Caco-2 (cell line): ENCODE data around the gene PMEPA1. TPM values are rescaled to one million over a fixed set of nuclear protein-coding genes. Genes with fewer than 3 reads are reported as not detected.

Experiments
- BruUV-seq: library from RNA; stranded (reverse); fragments of 400-500 nt; replicated peaks from 2 replicates; lab custom pipeline; 2021; lab: Mats Ljungman, UMichigan
- CTCF ChIA-PET: fragments of 300-600 bp; sonication (Branson Sonifier 250); formaldehyde crosslinking; loops from one replicate; lab custom pipeline; 2022; ENCODE audit warnings: antibody characterized with exemption; lab: Charles Lee
- POLR2A ChIA-PET: fragments of 300-600 bp; sonication (Branson Sonifier 250); formaldehyde crosslinking; loops from one replicate; lab custom pipeline; 2022; ENCODE audit warnings: antibody characterized with exemption; lab: Charles Lee
- DNase-seq, 2 experiments: peaks; one replicate each; pipeline versions ENCODE4 v3.0.0 to v3.0.0-alpha.2; 2020 to 2022
- H3K27me3 ChIP-seq: replicated peaks from 2 replicates; pipeline ENCODE4 v1.6.0; 2011; ENCODE audit warnings: low read length; ENCODE audit not compliant: control insufficient read depth, insufficient read depth
- H3K36me3 ChIP-seq: 2 replicates; pipeline ENCODE4 v1.5.1; 2011; ENCODE audit warnings: low read length; ENCODE audit not compliant: control insufficient read depth, insufficient read depth
- H3K4me1 ChIP-seq: fragments of 250-450 bp; sonication (Bioruptor Pico); 2 replicates; pipeline ENCODE4 v1.5.1; 2020; ENCODE audit warnings: mild to moderate bottlenecking
- H3K4me3 ChIP-seq: 2 replicates; pipeline ENCODE4 v1.5.1; 2011; ENCODE audit warnings: low read depth, mild to moderate bottlenecking, control low read depth, low read length
- H3K9me3 ChIP-seq: fragments of 250-450 bp; sonication (Bioruptor Pico); 2 replicates; pipeline ENCODE4 v1.5.1; 2020; ENCODE audit warnings: mild to moderate bottlenecking, moderate library complexity
- H3K27ac Mint-ChIP-seq: one replicate; pipeline ENCODE4 v1.8.0; 2022; ENCODE audit warnings: mixed read lengths; ENCODE audit not compliant: unreplicated experiment
- H3K27me3 Mint-ChIP-seq: one replicate; pipeline ENCODE4 v1.8.0; 2022; ENCODE audit warnings: mixed read lengths; ENCODE audit not compliant: insufficient read depth, unreplicated experiment
- H3K36me3 Mint-ChIP-seq: one replicate; pipeline ENCODE4 v1.8.0; 2022; ENCODE audit warnings: mild to moderate bottlenecking, mixed read lengths; ENCODE audit not compliant: insufficient read depth, unreplicated experiment
- H3K4me1 Mint-ChIP-seq: one replicate; pipeline ENCODE4 v1.8.0; 2022; ENCODE audit warnings: low read depth, mixed read lengths; ENCODE audit not compliant: unreplicated experiment
- H3K4me3 Mint-ChIP-seq: one replicate; pipeline ENCODE4 v1.8.0; 2022; ENCODE audit warnings: mild to moderate bottlenecking, moderate library complexity, mixed read lengths; ENCODE audit not compliant: unreplicated experiment
- H3K9me3 Mint-ChIP-seq: one replicate; pipeline ENCODE4 v1.8.0; 2022; ENCODE audit warnings: mixed read lengths; ENCODE audit not compliant: unreplicated experiment
- CTCF ChIP-seq, 2 experiments: fragments of 200-600 bp in 1 of 2; IDR thresholded peaks; 1 replicate in 1 of 2; 2 replicates in 1 of 2; pipeline versions ENCODE4 v1.5.1 to v1.8.0; 2011 to 2022; ENCODE audit warnings: antibody characterized with exemption in 1 of 2, control low read depth in 1 of 2, inconsistent platforms in 1 of 2, low read depth in 1 of 2, low read length in 1 of 2, mild to moderate bottlenecking in 1 of 2, moderate library complexity in 1 of 2; ENCODE audit not compliant: insufficient read depth in 1 of 2, severe bottlenecking in 1 of 2, unreplicated experiment in 1 of 2
- intact Hi-C: fragments of 100-400 bp; cut with micrococcal nuclease; formaldehyde crosslinking; loops from one replicate; pipeline ENCODE4 v1.10.0; 2022; ENCODE audit not compliant: unreplicated experiment
- total RNA-seq: library from RNA; stranded (reverse); gene quantifications from 2 replicates; pipeline ENCODE4 v1.2.3, GENCODE V29; 2022

PMEPA1 gene
- total RNA-seq, 1 experiment from 2014 or later: 3.3 TPM

GRCh38 chr20:57658447-57658832 lies 51.4 kb downstream of the PMEPA1 start:
- H3K27me3 Mint-ChIP-seq: no peaks in the 10 kb centered on the region
- H3K36me3 ChIP-seq: no peaks in the 10 kb centered on the region
- peaks cover 13% of the 10 kb centered on the region for H3K9me3 Mint-ChIP-seq
- H3K9me3 ChIP-seq: no peaks in the 10 kb centered on the region
- no peak overlapping the region for H3K4me3 Mint-ChIP-seq
- no peak overlapping the region for H3K4me3 ChIP-seq
- intact Hi-C loops: loop anchor here (10.0 kb wide), 1 partner anchor 216 kb away; no protein-coding TSS in a partner anchor
- H3K4me1 Mint-ChIP-seq: no peaks in the 10 kb centered on the region
- H3K27me3 ChIP-seq: no peaks in the 10 kb centered on the region
- H3K4me1 ChIP-seq: no peaks in the 10 kb centered on the region
- H3K36me3 Mint-ChIP-seq: no peaks in the 10 kb centered on the region
- no peak overlapping the region for H3K27ac Mint-ChIP-seq
- no TSS peak for BruUV-seq
- DNase-seq: peak in 1 of 2 experiments; percentile 34
- ChIA-PET POLR2A (no interaction called here), CTCF (no interaction called here)
- no peak for TF ChIP-seq CTCF (IDR thresholded peaks at IDR 0.05; ENCODE audit: insufficient read depth in 1 of 2, low read depth in 1 of 2, low read length in 1 of 2, severe bottlenecking in 1 of 2, unreplicated experiment in 1 of 2)

DNA sequence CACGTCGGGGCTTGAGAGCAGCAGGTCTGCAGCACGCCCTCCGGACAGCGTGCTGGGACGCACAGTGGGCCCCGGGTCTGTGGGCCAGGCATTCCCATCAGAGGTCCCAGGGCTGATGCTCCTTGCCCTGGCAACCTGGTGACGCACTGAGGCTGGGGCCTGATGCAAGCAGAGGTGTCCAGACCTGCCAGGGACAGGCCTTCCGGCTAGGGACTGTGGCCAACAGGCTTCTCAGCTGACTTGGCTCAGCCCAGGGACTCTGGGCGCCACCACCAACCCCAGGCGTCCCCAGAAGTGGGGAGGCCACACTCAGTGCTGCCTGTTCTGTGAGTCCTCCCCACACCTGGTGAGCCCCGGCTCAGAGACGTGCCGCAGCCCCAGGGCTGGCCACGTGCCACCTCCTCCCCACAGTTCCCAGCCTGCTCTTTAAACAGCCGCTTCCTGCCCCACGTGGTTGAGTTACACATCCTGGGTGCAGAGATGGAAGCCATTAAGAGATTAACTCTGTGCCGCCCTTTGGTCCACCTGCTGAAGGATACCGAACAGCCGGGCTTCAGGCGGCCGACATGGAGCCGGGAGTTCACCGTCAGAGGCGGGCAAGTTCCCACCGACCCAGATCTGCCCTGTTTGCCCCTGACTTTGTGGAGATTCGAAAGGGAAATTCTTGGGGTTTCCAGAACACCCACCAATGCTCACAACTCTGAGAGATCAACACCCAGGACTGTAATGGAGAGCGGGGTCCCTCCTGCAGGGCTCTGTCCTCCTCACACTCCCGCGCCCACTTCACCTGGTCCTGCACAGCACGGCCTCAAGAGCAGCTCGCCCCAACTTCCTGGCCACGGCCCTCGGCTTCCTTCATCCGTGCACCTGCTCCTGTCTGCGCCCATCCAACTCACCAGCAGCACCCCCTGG lies 52.0 kb downstream of the PMEPA1 start:
- Mint-ChIP-seq H3K27ac (no peak overlapping the region), H3K36me3 (no peaks in the 10 kb centered on the region), H3K27me3 (no peaks in the 10 kb centered on the region), H3K4me3 (no peak overlapping the region), H3K9me3 (peaks cover 13% of the 10 kb centered on the region), H3K4me1 (no peaks in the 10 kb centered on the region)
- H3K36me3 ChIP-seq: no peaks in the 10 kb centered on the region
- no TSS peak for BruUV-seq
- no peak overlapping the region for H3K4me3 ChIP-seq
- TF ChIP-seq CTCF (IDR thresholded peaks at IDR 0.05; ENCODE audit: insufficient read depth in 1 of 2, low read depth in 1 of 2, low read length in 1 of 2, severe bottlenecking in 1 of 2, unreplicated experiment in 1 of 2): no peak
- no peaks in the 10 kb centered on the region for H3K9me3 ChIP-seq
- DNase-seq: peak in 1 of 2 experiments; percentile 41
- ChIA-PET CTCF (no interaction called here), POLR2A (no interaction called here)
- H3K27me3 ChIP-seq: no peaks in the 10 kb centered on the region
- intact Hi-C loops: loop anchor here (10.0 kb wide), 1 partner anchor 217 kb away; no protein-coding TSS in a partner anchor
- H3K4me1 ChIP-seq: no peaks in the 10 kb centered on the region

- H3K27me3 ChIP-seq: no peaks in the 10 kb centered on the region
Measured at GRCh38 chr20:57656821-57657534, 52.8 kb downstream of the PMEPA1 start.

More at GRCh38 chr20:57656821-57657534, 52.8 kb downstream of the PMEPA1 start:
- no peaks in the 10 kb centered on the region for H3K9me3 ChIP-seq
- DNase-seq: peak in 1 of 2 experiments; percentile 34
- no peaks in the 10 kb centered on the region for H3K36me3 ChIP-seq
- Mint-ChIP-seq H3K4me3 (no peak overlapping the region), H3K4me1 (no peaks in the 10 kb centered on the region), H3K27me3 (no peaks in the 10 kb centered on the region), H3K27ac (no peak overlapping the region), H3K36me3 (no peaks in the 10 kb centered on the region), H3K9me3 (peaks cover 13% of the 10 kb centered on the region)
- no peak overlapping the region for H3K4me3 ChIP-seq
- no TSS peak for BruUV-seq
- intact Hi-C loops: loop anchor here (10.0 kb wide), 1 partner anchor 218 kb away; no protein-coding TSS in a partner anchor
- POLR2A ChIA-PET: no interaction called here
- CTCF ChIA-PET: interaction anchor here (2.0 kb wide), 1 partner anchor 37 kb away, joined by 6 read pairs; no protein-coding TSS in a partner anchor
- H3K4me1 ChIP-seq: no peaks in the 10 kb centered on the region
- TF ChIP-seq CTCF (IDR thresholded peaks at IDR 0.05; ENCODE audit: insufficient read depth in 1 of 2, low read depth in 1 of 2, low read length in 1 of 2, severe bottlenecking in 1 of 2, unreplicated experiment in 1 of 2): no peak
